PC-9 (cell line): ENCODE data around the gene FAM111A.

ENCODE experiments used
- CTCF ChIP-seq: fragments of 200-600 bp; sonication (generic); conservative IDR thresholded peaks from 2 replicates; pipeline ENCODE4 v1.6.1; 2017; ENCODE audit warnings: mixed run types, antibody characterized with exemption, mild to moderate bottlenecking, moderate library complexity
- EZH2 ChIP-seq: fragments of 200-600 bp; sonication (generic); IDR thresholded peaks from 2 replicates; pipeline ENCODE4 v1.8.0; 2017; ENCODE audit warnings: antibody characterized with exemption, low read depth

GRCh38 chr11:59117774-59118173 is 24.9 kb upstream of the FAM111A start:
- TF ChIP-seq CTCF, result no peak
- TF ChIP-seq EZH2, result no peak
